AG20443 (cell line): ENCODE results near the gene MAP1LC3B2.

Experiments used
- DNase-seq: peaks from one replicate; pipeline ENCODE4 v3.0.0; 2012; ENCODE audit warnings: low spot score, mixed read lengths

MAP1LC3B2 gene

DNA sequence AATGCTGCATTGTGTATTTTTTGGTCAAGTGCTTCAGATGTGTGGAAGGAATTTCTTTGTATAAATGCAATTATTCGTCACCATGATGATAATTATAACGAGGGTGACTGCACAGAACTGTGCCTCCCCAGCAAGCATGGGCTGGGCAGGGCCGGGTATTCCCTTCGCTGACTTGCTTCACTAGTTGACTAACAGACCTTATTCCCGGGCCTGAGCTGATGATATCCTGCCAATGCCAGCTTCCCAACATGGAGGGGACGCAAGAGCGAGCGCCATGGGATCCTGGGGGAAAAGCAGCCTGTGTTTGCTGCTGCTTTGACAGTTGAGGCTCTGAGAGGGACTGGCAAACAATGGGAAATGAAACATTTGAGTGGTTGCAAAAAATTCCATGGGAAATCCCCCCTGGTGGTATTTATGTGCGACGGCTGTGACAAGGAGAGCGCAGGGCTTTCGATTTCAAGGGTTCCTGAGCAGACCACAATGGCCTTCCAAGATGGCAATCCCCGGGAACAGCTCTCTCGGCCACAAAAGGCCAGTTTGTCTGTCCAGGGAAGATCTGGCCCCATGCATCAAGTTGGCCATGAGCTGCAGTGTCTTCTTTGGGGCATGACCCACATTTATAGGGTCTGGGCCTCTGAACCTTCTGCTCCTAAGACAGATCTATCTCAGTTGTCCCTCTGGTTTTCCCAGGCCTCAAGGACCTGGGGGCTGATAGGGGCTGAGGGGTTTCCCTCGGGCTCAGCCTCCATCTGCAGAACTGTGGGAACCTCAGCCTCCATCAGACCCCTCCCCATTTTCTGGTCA is 21.9 kb upstream of the MAP1LC3B2 start:
- DNase-seq, result no peak

DNA sequence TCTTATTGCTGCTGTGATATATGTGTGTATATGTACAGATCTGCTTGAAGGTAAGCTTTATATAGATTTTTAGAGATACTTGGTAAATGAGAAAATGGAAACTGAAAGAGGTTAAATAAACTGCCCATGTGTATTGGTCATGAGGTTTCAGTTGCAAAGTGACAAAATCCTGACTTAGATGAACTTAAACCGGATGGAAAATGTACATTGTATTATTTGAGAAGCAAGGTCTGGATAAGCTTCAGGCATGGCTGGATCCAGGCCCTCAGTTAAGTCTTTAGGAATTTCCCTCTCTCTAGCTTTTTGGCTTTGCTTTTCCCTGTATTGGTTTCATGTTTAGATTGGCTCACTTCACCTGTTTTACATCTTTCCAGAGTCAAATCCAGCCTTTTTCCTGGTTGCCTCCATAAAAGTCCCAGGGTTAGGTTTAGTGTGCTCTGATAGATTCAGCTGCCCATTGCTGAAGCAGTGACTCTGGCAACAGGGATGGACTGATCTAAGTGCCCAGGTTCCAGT is 21.0 kb upstream of the MAP1LC3B2 start:
- no peak for DNase-seq

DNA sequence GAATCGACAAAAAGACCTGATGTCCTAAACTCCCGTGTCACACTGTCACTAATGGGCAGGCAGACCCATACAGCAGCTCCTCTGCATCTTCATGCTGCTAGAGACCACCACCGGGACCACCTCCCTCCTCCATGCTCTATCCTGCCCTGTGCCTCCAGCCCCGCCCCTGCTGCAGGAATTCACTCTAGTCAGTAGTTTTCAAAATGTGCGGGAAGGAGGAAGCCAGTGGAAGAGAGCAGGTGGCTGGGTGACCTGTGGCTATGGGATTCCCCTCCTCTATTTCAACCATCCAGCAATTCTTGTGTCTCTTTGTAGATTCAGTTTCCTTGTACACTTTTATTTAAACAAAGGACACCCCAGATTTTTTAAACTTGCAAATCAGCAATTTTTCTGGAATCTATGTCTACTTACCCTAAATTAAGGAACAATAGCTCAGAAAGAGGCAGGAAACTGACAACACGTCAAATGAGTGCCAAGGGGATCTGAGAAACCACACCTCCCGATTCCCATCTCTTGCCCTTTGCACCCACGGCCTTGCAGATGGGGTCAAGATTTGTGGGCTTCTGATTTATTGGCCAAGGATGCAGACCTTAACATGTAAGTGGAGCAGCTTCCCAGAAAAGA is 20.4 kb upstream of the MAP1LC3B2 start:
- DNase-seq, result no peak

DNA sequence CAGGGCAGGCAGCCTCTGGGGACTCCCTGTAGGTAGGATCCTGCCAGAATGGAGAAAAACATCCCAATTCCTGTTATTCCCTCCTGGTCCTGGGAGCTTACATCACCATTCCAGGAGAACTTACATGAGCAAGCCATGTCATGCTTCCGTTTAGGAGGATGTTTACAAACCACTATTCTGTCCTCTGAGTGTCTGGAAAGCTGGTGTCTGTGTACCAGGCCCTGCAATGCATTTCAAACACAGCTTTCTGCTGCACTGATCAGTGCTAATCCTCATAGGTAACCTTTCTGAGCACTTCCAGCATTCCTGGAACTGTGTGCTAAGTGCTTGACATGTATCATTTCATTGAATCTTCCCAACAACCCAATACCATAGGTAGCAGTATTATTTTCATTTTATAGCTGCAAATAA is 19.8 kb upstream of the MAP1LC3B2 start:
- DNase-seq, result peak; percentile 23

DNA sequence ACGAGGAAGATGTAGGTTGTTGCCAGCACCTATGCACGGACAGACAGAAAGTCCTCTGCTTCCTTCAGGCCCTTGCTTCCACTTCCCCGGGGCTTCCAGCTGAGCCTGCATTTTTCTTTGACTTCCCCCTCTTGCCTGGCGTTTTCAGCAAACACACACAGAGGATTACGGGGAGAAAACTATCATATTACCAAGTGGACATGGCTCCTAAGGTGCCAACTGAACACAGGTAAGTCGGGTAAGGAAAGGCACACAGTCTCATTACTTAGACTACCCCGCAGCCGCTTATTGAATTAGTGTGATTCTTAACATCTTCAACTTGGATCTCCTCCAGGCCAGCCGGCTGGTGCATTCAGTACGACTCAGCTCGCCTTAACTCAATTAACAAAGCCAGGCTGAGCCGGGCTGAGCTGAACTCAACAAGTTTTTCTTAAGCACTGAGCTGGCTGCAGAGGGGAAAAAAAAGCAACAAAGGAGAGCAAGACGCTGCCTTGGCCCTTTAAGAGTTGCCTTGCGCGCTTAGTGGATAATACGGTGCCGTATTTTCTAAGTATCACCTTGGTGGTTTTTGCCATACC is 19.2 kb upstream of the MAP1LC3B2 start:
- peak; percentile 51 for DNase-seq

DNA sequence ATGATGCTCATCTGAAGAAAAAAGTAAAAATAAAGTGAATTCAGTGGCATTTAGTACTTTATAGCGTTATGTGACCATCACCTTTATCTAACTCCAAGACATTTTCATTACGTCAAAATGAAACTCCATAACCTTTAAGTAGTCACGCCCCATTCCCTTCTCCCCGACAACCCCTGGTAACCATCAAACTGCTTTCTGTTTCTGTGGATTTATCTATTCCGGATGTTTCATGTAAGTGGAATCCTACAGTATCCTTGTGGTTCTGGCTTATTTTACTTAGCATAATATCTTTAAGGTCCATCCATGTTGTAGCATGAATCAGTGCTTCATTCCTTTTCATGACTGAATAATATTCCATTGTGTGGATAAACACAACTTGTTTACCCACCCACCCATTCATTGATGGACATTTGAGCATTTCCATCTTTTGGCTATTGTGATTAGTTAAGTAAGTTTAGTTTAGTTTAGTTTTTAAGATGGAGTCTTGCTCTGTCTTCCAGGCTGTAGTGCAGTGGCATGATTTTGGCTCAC is 18.5 kb upstream of the MAP1LC3B2 start:
- no peak for DNase-seq

DNA sequence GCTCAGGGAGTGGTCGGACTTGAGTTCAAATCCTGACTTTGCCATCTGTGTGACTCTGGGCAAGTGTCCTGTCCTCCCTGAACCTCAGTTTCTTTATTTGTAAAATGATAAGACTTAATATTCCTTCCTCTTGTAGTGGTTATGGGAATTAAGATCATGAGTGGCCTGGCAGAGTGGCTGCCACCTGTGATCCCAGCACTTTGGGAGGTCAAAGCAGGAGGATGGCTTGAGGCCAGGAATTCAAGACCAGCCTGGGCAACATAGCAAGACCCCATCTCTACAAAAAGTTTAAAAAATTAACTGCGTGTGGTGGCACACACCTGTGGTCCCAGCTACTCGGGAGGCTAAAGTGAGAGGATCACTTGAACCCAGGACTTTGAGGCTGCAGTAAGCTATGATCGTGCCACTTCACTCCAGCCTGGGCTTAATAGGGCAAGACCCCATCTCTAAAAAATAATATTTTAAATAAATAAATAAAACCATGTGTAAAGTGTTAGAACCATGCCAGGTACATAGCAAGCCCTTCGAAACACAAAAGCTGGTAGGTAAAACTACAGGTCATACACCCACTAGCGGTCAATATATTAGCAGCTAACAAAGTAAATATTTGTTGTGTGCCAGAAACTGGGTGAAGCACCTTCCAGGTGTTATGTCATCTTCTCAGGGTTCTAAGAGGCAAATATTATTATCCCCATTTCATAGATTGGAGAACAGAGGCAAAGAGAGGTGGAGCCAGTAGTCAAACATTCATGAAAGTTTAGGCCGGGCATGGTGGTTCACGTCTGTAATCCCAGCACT is 17.4 kb upstream of the MAP1LC3B2 start:
- no peak for DNase-seq

DNA sequence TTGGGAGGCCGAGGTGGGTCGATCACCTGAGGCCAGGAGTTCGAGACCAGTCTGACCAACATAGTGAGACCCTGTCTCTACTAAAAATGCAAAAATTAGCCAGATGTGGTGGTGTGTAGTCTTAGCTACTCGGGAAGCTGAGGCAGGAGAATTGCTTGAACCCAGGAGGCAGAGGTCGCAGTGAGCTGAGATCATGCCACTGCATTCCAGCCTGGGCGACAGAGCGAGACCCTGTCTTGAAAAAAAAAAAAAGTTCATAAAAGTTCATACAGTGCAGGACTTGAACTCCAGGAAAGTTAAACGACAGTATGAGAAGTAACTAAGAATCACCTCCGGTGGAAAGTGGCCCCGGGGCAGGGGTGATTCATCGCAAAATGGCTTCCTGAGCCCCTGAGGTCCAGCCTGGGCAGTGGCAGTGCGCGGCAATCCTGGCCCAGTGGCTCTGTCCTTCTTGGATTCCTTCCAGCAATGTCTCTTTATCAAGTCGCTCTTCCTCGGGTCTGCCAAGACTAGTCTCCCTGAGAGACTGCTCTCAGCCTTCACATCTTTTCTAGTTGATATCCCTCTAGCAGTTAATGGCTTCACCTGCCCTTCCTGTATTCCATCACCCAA is 16.7 kb upstream of the MAP1LC3B2 start:
- no peak for DNase-seq

DNA sequence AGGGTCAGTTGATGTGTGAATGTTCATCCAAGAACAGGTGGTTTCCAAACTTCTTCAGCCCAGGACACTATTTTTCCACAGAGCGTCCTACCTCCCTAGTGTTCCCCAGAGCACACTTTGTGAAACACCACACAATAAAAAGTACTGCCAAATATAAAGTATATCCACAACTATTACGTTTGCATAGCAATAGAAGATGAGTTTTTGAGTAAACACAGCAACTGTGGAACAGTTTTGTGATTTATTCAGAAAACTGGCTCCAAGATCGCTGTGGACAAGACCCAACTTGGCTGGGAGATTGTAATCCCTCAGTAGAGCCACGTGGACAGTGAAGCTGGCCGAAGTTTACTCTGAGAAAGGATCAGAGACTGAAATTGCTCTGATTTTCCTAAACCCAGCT is 14.5 kb upstream of the MAP1LC3B2 start:
- no peak for DNase-seq

DNA sequence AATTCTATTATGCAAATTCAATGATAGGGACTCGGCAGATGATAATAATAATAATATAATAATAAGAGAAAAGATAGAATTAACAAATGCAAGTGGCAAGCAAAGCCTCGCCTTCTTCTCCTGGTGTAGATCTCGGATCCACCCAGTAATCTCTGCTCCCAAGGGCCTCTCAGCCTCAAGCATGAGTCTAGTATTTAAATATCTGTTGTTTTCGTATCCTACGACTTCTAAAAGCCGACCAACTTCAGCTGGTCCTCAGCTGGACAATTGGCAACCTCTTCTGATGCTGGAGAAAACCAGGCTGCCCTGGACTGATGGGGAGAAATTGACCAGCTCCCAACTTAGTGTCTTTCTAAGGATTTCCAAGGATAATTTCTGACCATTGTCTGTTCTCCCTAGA is 14.0 kb upstream of the MAP1LC3B2 start:
- no peak for DNase-seq

DNA sequence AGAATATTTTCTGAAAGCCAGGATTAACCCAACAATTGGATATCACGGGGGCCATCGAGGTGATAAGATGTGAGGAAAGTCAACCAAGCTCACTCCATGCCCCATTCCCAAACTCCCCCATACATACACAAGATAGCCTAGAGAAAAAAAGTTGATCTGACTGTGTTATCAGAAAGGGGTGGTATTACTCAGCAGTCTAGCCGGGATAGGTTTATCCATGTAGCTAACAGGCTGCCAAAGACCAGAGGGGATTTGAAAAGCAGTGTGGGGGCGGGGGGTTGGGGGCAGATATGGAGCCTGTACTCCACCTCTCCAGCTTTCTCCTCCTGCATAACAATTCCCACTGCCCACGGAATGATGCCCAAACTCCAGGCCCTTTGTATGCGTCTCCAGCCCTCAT is 13.2 kb upstream of the MAP1LC3B2 start:
- DNase-seq, result no peak

DNA sequence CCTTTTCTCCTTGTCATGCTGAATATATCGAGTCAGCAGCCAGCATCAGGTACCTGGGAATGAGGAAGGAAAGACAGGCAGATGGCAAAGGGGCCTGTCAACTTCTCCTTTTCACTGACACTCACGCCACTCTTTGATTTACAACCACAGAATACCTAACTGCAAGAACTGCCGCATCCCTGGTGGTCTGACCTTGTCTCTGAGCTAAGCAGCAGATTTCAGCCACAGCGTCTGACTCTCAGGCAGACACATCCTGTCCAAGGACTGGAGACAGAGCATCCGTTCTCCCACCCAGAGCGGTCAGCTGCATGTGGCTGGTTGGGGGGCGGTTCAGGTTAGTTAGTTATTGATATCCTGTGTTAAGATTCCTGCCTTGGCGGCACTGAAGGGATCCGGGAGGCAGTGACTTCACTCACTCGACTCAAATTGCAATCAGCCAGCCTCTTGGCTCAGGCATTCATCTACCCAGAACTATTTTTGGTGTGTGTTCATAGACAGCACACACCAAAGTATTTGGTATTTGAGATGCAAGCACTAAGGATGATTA is 11.2 kb upstream of the MAP1LC3B2 start:
- peak; percentile 57 for DNase-seq

DNA sequence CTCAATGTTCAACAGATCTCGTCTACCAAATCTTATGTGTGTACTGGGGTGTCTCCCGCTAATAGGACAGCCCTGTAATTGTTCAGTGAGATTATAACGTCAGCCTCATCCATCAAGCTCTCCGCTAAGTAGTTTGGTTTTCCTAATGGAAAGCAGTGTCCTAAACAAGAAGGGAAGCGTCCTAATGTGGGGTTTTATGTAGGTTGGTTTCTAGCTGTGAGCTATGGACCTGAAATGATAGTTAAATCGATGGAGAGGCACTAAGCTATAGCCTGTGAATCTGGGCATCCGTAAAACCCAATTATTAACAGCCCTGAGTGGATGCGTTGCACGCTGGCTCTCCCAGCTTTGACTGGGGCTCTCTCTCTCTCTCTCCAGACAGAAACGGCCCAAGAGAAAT is 9.2 kb upstream of the MAP1LC3B2 start:
- DNase-seq, result no peak

DNA sequence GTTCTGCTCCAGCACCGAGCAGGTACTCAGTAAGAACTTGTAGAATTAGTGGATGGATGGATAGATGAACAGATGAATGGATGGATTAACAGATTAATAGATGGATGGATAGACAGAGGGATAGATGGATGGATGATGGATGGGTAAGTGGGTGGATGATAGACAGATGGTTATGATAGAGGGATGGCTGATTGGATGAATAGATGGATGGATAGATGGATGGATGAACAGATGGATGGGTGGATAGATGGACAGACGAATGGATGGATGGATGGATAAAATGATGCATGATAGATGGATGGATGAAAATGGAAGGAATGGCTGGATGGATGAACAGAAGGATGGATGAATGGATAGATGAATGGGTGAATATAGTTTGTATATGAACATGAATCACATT is 8.0 kb upstream of the MAP1LC3B2 start:
- no peak for DNase-seq

DNA sequence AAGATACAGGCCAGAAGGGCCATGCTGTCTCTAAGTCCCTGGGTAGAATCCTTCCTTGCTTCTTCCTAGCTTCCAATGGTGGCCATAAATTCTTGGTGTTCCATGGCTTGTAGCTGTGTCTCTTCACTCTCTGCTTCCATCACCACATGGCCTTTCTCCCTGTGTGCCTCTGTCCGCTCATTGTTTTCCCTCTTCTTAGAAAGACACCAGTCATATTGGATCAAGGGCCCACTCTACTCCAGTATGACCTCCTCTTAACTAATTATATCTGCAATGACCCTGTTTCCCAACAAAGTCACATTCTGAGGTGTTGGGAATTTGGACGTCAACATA is 7.6 kb upstream of the MAP1LC3B2 start:
- no peak for DNase-seq

DNA sequence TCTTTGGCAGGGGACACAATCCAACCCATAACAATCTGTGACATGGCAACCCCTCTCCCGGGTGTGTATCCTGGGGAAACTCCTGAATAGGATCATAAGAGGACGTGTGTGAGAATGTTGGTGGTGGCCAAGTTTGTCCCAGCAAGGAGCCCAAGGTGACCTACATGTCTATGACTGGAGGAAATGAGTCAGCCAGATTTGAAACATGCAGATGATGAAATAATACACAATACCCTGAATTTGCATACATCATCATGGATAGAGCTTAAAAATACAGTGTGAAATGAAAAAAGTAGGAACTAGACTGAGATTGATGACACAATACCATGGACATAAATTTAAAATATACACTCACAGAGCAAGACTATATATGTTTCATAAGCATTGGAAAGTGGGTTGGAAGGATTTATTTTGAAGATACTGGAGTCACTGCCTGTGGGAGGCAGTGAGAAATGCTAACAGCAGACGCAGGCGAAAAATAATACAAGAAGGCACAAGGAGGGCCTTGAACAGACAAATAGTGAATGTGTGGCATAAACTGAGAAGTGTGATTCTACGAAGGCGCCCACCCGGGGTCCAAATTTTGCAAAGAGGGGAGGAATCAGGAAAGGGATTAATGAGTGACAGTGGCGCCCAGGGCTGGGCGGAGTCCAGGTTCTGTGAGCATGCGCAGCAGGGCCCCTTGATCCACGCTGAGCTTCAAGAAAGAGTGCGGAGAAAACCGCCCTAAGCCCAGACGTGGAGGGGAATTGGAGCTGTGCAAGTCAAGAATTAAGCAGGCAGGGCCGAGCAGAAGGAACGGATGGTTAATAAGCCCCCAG is 7.0 kb upstream of the MAP1LC3B2 start:
- DNase-seq, result peak; percentile 52

DNA sequence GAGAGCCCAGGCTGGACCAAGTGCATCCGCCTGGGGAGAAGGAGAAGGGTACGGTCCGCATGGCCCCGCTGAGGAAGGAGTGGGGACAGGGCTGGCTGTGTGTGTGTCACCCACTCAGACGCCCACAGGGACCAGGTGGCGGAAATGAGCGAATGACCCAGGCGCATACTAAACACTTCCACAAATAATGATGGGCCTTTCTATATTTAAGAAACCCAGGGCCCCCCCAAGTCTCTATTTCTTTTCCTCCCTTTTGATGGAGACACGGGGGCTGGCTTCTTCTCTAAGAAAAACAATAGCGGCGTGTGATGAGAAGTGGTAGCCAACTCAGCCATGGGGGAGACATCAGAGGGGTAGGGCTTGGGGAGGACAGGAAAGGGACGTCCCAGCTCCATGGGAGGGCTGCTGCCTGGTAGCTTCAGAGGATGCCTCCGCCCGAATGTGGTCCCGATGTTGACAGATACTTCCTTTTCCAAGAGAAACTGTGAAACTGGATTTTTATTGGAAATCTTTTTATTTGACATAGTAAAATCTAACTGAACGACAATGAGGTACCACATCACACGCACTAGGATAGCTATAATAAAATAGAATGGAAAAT is 6.3 kb upstream of the MAP1LC3B2 start:
- no peak for DNase-seq

DNA sequence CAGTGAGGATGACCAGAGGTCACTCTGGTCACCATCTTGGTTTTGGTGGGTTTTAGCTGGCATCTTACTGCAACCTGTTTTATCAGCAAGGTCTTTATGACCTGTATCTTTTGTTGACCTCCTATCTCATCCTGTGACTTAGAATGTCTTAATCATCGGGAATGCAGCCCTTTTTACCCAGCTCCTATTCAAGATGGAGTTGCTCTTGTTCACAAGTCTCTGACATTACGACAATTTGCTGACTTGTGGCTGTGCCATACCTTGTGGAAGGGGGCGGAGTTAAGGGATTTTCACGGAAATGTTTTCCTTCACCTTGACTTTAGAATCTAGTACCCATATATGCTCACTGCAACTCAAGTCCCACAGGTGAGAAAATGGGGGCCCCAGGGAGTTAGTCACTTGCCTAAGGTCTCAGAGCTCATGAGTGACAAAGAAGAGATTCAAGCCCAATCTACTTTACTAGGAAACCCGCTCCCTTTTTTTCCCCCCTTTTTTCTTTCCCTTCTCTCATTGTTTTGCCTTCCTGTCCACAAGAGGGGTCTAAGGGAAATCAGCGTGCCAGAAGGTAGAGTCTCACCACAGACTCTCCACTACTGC is 2.7 kb upstream of the MAP1LC3B2 start:
- no peak for DNase-seq

DNA sequence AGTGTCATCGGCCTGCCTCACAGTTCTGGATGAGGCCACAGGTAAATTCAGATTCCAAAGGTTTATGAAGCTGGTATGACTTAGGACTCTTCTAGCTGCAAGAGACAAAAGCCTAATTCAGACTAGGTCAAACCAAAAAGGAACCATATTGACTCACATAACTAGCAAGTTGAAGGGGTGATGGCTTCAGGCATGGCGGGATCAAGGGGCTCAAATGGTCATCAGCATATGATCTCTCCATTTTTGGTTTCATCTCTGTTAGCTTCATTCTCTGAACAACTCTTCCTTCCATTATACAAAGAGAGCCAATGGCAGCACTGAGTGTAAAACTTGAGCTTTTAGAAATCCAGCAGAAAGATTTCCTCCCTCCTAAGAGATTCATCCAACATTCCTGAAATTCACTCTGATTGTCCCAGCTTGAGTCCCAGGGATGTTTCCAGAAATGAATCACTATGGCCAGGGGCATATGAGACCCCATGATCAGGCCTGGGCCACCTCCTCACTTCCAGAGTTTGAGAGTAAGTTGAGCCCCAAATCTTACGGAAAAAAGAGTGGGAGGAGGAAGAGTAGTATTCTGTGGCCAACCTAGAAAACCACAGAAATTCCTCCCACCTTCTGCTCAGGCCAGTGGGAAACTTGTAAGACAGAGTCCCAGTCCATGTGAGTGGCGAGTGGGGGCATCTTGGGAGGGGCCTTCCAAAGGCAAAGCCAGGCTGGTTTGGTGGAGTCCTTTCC is 2.0 kb upstream of the MAP1LC3B2 start:
- DNase-seq, result peak; percentile 27
